HuH-7 (cell line): ENCODE measurements around the gene ANO1.
A peak's percentile ranks its signal among the peaks of the same experiment; 100 is the strongest.

ENCODE experiments used
- DNase-seq: peaks from one replicate; pipeline ENCODE4 v3.0.0; 2011; ENCODE audit warnings: low spot score

ANO1 gene

DNA sequence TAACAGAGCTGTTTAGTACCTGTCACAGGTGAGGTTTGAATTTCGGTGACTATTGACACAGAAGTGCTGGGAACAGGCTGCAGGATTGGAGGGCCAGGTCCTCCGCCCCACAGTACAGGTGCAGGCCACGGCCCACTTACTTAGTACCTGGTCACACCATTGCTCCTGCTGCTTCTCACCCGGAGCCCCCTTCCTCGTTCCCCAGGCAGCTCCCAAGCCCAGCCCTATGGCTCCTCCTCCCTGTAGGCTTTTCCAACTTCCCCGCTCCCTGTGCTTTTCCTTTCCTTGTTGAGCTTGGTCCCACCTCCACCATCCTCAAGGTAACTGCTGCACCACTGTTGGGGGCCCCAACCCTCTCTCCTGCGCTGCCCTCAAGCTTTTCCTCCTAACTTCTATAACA, 27.9 kb upstream of the ANO1 start:
- DNase-seq, result no peak

DNA sequence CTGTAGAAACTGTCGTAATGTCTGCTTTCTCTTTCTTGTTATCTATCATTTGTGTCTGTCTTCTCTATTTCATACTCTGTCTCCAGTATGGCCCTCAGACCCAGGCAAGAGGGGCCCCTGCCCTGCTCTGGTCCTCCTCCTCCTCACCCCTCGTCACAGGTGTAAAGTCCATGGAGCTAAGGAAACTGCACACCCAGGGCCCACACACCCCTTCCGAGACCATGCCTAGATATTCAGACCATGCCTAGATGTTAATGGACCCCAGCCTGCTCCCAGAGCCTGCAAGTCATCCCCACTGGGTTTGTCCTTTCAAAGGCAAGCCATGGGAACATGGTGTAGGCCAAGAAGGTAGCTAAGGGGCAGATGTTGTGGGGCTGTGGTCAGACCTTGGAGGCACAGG, 24.1 kb upstream of the ANO1 start:
- DNase-seq, result no peak

DNA sequence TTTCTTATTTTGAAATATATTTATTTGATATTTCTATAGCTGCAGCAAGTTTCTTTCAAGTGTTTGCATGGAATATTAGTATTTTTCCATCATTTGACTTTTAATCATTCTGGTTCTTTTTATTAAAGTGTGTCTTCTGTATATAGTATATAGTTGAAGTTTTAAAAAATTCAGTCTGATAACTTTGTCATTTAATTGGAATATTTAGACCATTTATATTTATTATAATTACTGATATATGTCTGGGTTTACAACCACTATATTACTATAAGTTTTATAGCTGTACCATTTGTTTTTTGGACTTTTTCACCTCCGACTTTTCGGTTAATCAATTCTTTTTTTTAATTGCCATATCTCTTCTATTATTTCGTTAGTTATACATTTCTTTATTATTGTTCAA, 22.7 kb upstream of the ANO1 start:
- no peak for DNase-seq

DNA sequence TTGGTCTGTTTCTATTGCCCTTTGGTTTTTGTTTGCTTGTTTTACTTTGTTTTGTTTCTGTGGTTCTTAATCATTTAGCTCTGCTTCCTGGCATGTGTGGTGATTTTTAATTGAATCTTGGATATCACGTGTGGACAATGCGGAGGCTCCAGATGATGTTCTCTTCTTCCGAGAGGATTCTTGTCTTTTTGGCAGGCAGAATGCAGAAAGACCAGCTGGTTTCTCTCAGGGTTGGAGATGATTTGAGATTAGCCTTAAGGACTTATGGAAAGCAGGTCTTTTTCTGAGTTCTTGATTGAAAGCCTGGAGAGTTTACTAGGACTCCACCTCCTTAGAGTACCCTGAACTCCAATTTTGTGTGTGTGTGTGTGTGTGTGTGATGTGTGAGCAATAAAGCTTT, 21.0 kb upstream of the ANO1 start:
- no peak for DNase-seq

- no peak for DNase-seq
These were observed 18.1 kb upstream of the ANO1 start for GRCh38 chr11:70059971-70060370.

GRCh38 chr11:70060611-70061293, 17.4 kb upstream of the ANO1 start:
- no peak for DNase-seq

DNA sequence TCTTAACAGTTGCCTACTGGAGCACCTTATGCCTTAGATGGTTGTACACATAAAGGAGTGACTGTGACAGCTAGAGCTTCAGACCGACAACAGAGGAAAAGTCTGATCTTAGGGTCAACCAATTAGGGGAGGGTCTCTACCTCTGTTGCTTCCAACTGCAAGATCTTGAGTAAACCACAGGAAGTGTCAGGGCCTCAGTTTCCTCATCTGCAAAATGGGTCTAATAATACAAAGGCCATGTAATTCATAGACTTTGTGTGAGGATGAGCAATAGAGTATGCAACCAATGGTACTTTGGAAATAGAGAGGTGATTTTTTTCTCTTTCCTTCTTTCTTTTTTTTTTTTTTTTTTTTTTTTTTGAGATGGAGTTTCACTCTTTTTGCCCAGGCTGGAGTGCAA, 16.4 kb upstream of the ANO1 start:
- no peak for DNase-seq

DNA sequence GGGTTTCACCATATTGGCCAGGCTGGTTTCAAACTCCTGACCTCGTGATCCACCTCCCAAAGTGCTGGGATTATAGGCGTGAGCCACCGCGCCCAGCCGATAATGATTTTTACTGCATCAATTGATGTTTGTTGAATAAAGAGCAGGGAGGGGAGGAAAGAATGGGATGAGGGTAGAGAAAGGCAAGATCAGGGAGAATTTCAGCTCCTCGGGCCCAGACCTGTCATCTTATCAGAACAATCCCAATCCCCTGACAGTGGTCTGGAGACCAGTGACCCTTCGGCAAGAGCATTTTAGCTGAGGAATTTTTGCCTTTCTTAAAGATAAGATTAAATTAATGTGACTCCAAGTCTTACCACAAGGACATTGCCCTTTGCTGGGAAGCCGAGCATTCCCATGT, 15.0 kb upstream of the ANO1 start:
- no peak for DNase-seq

GRCh38 chr11:70063555-70063954, 14.6 kb upstream of the ANO1 start:
- DNase-seq, result no peak

- DNase-seq, result peak; percentile 11
These were observed 13.9 kb upstream of the ANO1 start for GRCh38 chr11:70064008-70064725.

DNA sequence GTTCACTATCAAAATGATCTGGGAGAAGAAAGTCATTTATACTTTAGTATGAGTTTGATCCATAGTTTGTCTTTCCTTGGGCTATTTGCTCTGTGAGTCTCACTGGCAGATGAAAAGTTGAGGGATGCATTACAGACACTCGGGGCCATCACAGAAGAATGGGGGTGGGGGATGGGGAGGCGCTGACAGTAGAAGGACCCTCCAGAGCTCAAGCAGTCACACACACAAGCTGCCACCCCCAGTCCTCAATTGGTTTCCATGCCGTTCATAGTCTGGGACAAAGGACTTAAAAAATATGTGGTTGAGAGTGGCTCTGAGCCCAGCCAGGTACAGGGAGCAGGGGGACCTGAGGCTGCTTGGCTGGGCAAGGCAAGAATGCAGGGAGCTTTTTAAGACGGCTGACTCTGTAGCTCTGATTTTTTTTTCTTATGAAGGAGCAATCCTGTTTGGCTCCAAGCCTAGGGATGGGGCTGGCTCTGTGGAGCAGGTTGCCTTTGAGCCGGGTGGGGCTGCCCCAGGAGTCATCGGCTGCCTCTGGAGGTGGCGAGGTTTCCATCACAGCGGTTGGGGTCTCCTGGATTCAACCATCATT, 13.3 kb upstream of the ANO1 start:
- DNase-seq, result no peak

- no peak for DNase-seq
These were observed 12.6 kb upstream of the ANO1 start for GRCh38 chr11:70065318-70066135.

GRCh38 chr11:70066136-70066520, 12.0 kb upstream of the ANO1 start:
- DNase-seq, result no peak

DNA sequence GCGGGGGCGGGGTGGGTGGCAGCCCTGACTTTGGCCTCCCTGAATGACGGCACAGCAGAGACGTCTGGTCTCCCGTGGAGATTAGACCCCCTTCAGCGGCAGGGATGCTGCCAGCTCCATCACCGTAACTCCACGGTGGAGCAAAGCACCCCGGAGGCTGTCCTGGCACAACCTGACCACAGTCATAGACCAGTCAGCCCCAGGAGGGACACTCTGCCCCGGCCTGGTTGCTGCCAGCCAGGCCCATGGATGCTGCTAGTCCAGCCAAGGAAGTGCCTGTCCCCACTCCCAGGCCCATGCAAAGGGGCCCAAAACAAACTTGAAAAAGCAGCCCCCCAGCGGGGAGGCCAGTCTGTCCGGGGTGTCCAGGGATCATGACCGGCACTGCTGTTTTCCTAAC, 11.5 kb upstream of the ANO1 start:
- peak; percentile 19 for DNase-seq

DNA sequence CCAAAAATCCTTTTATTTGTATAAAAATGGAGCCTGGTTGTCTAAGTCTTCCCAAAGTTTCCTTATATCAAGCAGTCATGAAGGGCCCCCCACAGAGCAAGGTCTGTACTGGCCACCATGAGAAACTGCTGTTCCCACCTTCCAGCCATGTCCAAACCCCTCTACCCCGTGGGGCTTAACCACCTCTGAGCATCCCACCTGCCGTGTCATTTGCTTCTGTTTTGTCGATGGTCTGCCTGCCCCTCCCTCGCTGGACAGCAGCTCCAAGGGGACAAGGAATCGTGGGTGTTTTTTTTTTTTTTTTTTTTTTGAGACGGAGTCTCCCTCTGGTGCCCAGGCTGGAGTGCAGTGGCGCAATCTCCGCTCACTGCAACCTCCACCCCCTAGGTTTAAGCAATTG, 11.1 kb upstream of the ANO1 start:
- DNase-seq, result peak; percentile 12

GRCh38 chr11:70067591-70068341, 10.4 kb upstream of the ANO1 start:
- peak; percentile 70 for DNase-seq

- peak; percentile 9 for DNase-seq
These were observed 9.8 kb upstream of the ANO1 start for GRCh38 chr11:70068345-70068744.

DNA sequence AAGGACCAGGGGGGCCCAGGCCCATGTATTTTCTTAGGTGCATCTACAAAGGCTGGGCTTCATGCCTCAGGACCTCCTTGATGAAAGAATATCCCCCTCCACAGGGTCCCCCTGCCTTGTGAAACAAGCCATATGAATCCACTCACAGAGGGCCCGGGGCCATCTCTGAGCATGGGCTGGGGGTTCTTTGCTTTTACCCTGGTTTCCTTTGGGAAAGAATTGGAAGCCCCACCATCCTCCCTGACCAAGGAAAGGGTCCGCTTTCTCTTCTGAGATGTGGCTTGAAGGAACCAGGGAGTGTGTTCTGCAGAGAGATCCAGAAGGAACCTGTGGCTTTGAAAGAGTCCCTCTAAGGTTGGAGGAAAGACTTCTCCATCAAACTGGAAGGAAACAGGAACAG, 9.2 kb upstream of the ANO1 start:
- peak; percentile 7 for DNase-seq

DNA sequence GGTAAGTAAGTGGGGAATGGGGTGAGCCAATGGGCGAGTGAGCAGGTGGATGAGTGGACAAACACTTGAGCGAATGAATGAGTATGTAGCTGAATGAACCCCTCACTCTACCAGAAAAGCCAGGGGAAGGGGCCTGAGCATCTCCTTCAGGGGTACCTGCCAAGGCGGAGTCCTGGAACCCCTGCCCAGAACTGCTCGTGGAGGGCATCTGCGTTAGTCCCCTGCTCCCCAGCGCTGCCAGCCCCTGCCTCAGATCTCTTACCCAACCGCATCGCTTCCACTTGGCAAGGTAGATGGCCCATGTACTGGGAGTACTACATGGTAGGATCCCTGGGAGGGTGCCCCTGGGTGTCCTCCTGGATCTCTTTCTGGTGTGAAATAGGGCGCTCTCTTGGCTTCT, 7.4 kb upstream of the ANO1 start:
- DNase-seq, result peak; percentile 12

- no peak for DNase-seq
These were observed 6.1 kb upstream of the ANO1 start for GRCh38 chr11:70071996-70072395.

DNA sequence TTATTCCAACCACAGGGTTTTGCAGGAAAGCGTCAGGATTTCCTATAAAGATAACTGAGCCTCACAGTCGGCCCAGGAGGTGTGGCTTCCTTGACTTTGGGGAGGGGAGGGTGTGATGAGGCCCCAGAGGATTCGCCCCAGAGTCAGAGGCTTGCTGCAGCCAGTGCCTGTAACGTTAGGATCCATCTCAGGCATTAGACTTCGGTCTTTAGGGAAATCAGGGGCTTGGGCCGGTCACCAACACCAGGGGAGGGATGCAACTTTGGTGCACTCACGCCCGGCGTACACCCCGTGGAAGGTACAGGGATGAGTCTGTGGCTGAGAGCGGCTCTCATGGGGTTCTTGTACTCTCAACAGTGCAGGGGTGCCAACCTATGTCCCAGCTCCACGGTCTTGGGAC, 5.7 kb upstream of the ANO1 start:
- DNase-seq, result no peak
